NCI-H446 (cell line): ENCODE results near the gene ERC2.

Experiments
- DNase-seq, 2 experiments: peaks; one replicate each; lab custom pipeline; 2025; lab: John Stamatoyannopoulos, UW

The ERC2 gene

GRCh38 chr3:55471522-55472280 is 996.6 kb downstream of the ERC2 start:
- DNase-seq: no peak

DNA sequence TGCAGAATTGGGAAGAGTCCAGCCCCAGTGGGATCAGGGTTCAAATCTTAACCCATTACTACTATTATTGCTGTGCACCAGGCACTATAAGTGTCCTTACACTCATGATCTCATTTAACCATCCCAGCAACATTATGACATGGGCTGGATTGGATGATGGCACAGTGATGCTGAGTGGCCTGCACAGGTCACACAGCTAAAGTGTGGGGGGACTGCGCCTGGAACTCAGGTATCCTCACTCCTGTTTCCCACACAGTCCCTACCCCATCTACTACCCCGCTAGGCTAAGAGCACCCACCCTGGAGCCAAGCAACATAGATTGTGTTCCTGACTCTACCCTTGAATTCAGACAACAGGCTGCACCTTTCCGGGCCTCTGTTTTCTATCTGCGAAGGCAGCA is 997.2 kb downstream of the ERC2 start:
- no peak for DNase-seq

GRCh38 chr3:55469957-55470526 is 998.2 kb downstream of the ERC2 start:
- no peak for DNase-seq

- no peak for DNase-seq
Measured at GRCh38 chr3:55468251-55468650, 1000.0 kb downstream of the ERC2 start.

- DNase-seq: no peak
Measured at GRCh38 chr3:55467099-55467498, 1001.2 kb downstream of the ERC2 start.

GRCh38 chr3:55466526-55466925 is 1001.7 kb downstream of the ERC2 start:
- no peak for DNase-seq

- no peak for DNase-seq
Measured at GRCh38 chr3:55461896-55462295, 1006.4 kb downstream of the ERC2 start.

DNA sequence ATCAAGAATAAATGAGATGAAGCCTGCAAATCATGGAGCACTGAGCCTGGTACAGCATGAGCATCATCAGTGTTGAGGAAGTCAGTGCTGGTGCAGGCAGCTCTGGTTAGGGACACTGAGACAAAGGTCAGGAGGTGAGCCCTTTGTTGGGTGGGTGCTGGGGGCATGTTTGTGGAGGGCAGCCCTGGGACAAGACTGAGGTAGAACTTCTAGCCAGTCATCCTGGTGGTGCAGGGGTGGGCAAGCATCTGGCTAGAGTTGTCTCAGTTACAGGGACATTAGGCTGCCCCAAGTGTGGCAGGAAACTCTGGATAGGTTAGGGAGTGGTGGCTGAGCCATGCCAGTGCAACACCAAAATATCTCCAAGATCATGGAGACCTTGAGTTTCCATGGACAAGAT is 1008.4 kb downstream of the ERC2 start:
- no peak for DNase-seq
